B cell (primary cell): Measurements from ENCODE around the gene TTC34. TPM values are rescaled to one million over a fixed set of nuclear protein-coding genes. Genes with fewer than 3 reads are reported as not detected.

Experiments
- ATAC-seq: fragments of 200-7000 bp; cut with Tn5 transposase; one replicate; pipeline ENCODE4 v1.10.0; 2021; ENCODE audit warnings: low read depth, mild to moderate bottlenecking, moderate number of reproducible peaks, moderate library complexity
- CTCF ChIA-PET: fragments of 350-600 bp; sonication (Branson Sonifier 250); formaldehyde crosslinking; loops from one replicate; lab custom pipeline; 2021; ENCODE audit warnings: antibody characterized with exemption, inconsistent platforms; lab: Charles Lee
- POLR2A ChIA-PET: fragments of 350-600 bp; sonication (Branson Sonifier 250); formaldehyde crosslinking; loops from one replicate; lab custom pipeline; 2021; ENCODE audit warnings: antibody characterized with exemption; lab: Charles Lee
- DNase-seq: peaks from one replicate; pipeline ENCODE4 v3.0.0; 2013
- H2AFZ ChIP-seq: 2 replicates; pipeline ENCODE4 v1.6.1; 2012; ENCODE audit warnings: mild to moderate bottlenecking, low read depth, low read length; ENCODE audit not compliant: insufficient read depth, poor library complexity, severe bottlenecking
- H3K27ac ChIP-seq, 2 donors: 1 replicate in 1 of 2; 2 replicates in 1 of 2; pipeline ENCODE4 v1.5.1; 2012 to 2013; ENCODE audit warnings: low read length in 2 of 2, mild to moderate bottlenecking in 2 of 2, moderate library complexity in 1 of 2
- H3K27me3 ChIP-seq, 4 experiments: fragments of 200-600 bp in 1 of 4; sonication (generic) in 1 of 4; replicated peaks in 1 of 4; 1 replicate in 2 of 4; 2 replicates in 2 of 4; pipeline versions ENCODE4 v1.6.1 to v1.7.0; 2013 to 2016; ENCODE audit warnings: low read length in 3 of 4, mild to moderate bottlenecking in 2 of 4, mixed read lengths in 1 of 4, moderate library complexity in 1 of 4; ENCODE audit not compliant: insufficient read depth in 4 of 4, control insufficient read depth in 3 of 4; ENCODE audit errors: control extremely low read depth in 1 of 4
- H3K36me3 ChIP-seq, 2 experiments: replicated peaks in 1 of 2; 1 replicate in 1 of 2; 2 replicates in 1 of 2; pipeline versions ENCODE4 v1.6.1 to v1.7.1; 2013; ENCODE audit warnings: low read length in 1 of 2; ENCODE audit not compliant: insufficient read depth in 2 of 2, control insufficient read depth in 1 of 2; ENCODE audit errors: control extremely low read depth in 1 of 2, extremely low read depth in 1 of 2
- H3K4me1 ChIP-seq, 2 donors: fragments of 200-600 bp in 1 of 2; sonication (generic) in 1 of 2; 1 replicate in 1 of 2; 2 replicates in 1 of 2; pipeline versions ENCODE4 v1.5.1 to v1.6.1; 2013 to 2017; ENCODE audit warnings: low read length in 2 of 2; ENCODE audit not compliant: control insufficient read depth in 2 of 2, insufficient read depth in 2 of 2
- H3K4me2 ChIP-seq: replicated peaks from 2 replicates; pipeline ENCODE3; 2012; ENCODE audit warnings: mild to moderate bottlenecking, low read depth, low read length; ENCODE audit not compliant: poor library complexity, severe bottlenecking
- H3K4me3 ChIP-seq, 5 experiments: fragments of 200-600 bp in 1 of 5; sonication (generic) in 1 of 5; 1 replicate in 3 of 5; 2 replicates in 2 of 5; pipeline versions ENCODE4 v1.5.1 to v1.7.0; 2011 to 2016; ENCODE audit warnings: low read length in 4 of 5, mild to moderate bottlenecking in 4 of 5, low read depth in 2 of 5, control low read depth in 1 of 5, moderate library complexity in 1 of 5; ENCODE audit not compliant: insufficient read depth in 1 of 5; ENCODE audit errors: control extremely low read depth in 1 of 5, extremely low read depth in 1 of 5
- H3K79me2 ChIP-seq: fragments of 200-600 bp; sonication (generic); one replicate; pipeline ENCODE4 v1.6.0; 2016; ENCODE audit warnings: low read length; ENCODE audit not compliant: control insufficient read depth, insufficient read depth
- H3K9ac ChIP-seq: fragments of 200-600 bp; sonication (generic); 2 replicates; pipeline ENCODE4 v1.6.1; 2017; ENCODE audit warnings: mild to moderate bottlenecking, low read length, moderate library complexity
- H3K9me3 ChIP-seq, 3 donors: one replicate each; pipeline versions ENCODE4 v1.6.1 to v1.7.1; 2013; ENCODE audit warnings: low read length in 2 of 3; ENCODE audit not compliant: control insufficient read depth in 2 of 3, insufficient read depth in 1 of 3; ENCODE audit errors: control extremely low read depth in 1 of 3
- H4K20me1 ChIP-seq: 2 replicates; pipeline ENCODE4 v1.6.0; 2012; ENCODE audit warnings: mild to moderate bottlenecking, low read length; ENCODE audit not compliant: insufficient read depth, control insufficient read depth, poor library complexity, severe bottlenecking
- H3K27ac Mint-ChIP-seq: one replicate; pipeline ENCODE4 v1.8.0; 2021; ENCODE audit warnings: mixed read lengths
- H3K27me3 Mint-ChIP-seq: one replicate; pipeline ENCODE4 v1.8.0; 2021; ENCODE audit warnings: mixed read lengths
- H3K4me1 Mint-ChIP-seq: one replicate; pipeline ENCODE4 v1.8.0; 2021; ENCODE audit warnings: mixed read lengths
- H3K4me3 Mint-ChIP-seq: one replicate; pipeline ENCODE4 v1.8.0; 2021; ENCODE audit warnings: mixed read lengths
- H3K9me3 Mint-ChIP-seq: one replicate; pipeline ENCODE4 v1.8.0; 2022; ENCODE audit warnings: mixed read lengths; ENCODE audit not compliant: insufficient read depth
- EZH2 ChIP-seq: IDR thresholded peaks from 2 replicates; pipeline ENCODE4 v1.6.1; 2012; ENCODE audit warnings: borderline replicate concordance, low read depth, mild to moderate bottlenecking, moderate library complexity, low read length; ENCODE audit not compliant: insufficient read depth, poor library complexity, severe bottlenecking
- WGBS: methylation state at CpG from one replicate; pipeline ENCODE4 v1.1.5; 2013; ENCODE audit warnings: missing lambda C conversion rate; ENCODE audit not compliant: insufficient coverage; 5-methylcytosine and 5-hydroxymethylcytosine counted together
- intact Hi-C: fragments of 100-400 bp; cut with micrococcal nuclease; formaldehyde crosslinking; loops from one replicate; pipeline ENCODE4 v1.10.0; 2022
- polyA plus RNA-seq: library from polyadenylated mRNA; depleted of rRNA; stranded (reverse); fragments of >200 nt; gene quantifications from 2 replicates; pipeline ENCODE4 v1.2.3, GENCODE V29; 2012
- total RNA-seq, 2 donors: library from RNA; stranded (reverse); fragments of 120-200 nt in 1 of 2; gene quantifications; 1 replicate in 1 of 2; 2 replicates in 1 of 2; pipeline versions ENCODE4 v1.2.3 to v1.2.4, GENCODE V29; 2013 to 2022
- TF ChIP-seq, protein P1 (sequence below): fragments of 200-600 bp; IDR thresholded peaks from one replicate; pipeline ENCODE4 v1.8.0; 2022; ENCODE audit warnings: antibody characterized with exemption, mild to moderate bottlenecking

Gene TTC34
- total and polyA plus RNA-seq, 2 donors (not counting 1 experiment from before 2014, with no cell fraction given): 2.1 to 8.1 TPM

- H3K9me3 Mint-ChIP-seq: no peaks in the 10 kb centered on the region
These were observed 5.1 kb upstream of the TTC34 start for GRCh38 chr1:2806591-2806990.

GRCh38 chr1:2805801-2806430, 4.4 kb upstream of the TTC34 start:
- Histone ChIP-seq H3K4me3 (no peak overlapping the region), H2AFZ (no peak overlapping the region), H3K79me2 (no peaks in the 10 kb centered on the region), H3K36me3 (no peaks in the 10 kb centered on the region), H3K4me1 (peaks cover 0 to 5% of the 10 kb centered on the region in 2 donors), H3K9me3 (no peaks in the 10 kb centered on the region), H4K20me1 (no peaks in the 10 kb centered on the region), H3K27ac (no peak overlapping the region), H3K4me2 (no peak overlapping the region), H3K9ac (no peak overlapping the region), H3K27me3 (peaks cover 0 to 4% (median 0%) of the 10 kb centered on the region in 4 experiments)
- POLR2A ChIA-PET: no interaction called here
- no peak overlapping the region for H3K4me3 Mint-ChIP-seq
- no peak for TF ChIP-seq EZH2
- TF ChIP-seq, protein P1, sequence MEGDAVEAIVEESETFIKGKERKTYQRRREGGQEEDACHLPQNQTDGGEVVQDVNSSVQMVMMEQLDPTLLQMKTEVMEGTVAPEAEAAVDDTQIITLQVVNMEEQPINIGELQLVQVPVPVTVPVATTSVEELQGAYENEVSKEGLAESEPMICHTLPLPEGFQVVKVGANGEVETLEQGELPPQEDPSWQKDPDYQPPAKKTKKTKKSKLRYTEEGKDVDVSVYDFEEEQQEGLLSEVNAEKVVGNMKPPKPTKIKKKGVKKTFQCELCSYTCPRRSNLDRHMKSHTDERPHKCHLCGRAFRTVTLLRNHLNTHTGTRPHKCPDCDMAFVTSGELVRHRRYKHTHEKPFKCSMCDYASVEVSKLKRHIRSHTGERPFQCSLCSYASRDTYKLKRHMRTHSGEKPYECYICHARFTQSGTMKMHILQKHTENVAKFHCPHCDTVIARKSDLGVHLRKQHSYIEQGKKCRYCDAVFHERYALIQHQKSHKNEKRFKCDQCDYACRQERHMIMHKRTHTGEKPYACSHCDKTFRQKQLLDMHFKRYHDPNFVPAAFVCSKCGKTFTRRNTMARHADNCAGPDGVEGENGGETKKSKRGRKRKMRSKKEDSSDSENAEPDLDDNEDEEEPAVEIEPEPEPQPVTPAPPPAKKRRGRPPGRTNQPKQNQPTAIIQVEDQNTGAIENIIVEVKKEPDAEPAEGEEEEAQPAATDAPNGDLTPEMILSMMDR: no peak
- no peak for DNase-seq
- H3K4me1 Mint-ChIP-seq: no peaks in the 10 kb centered on the region
- intact Hi-C loops: no loop called here
- ATAC-seq: no peak
- no peak overlapping the region for H3K27ac Mint-ChIP-seq
- CTCF ChIA-PET: no interaction called here
- WGBS: 91% methylated on average over 19 of the region's 25 CpGs
- no peaks in the 10 kb centered on the region for H3K9me3 Mint-ChIP-seq
- H3K27me3 Mint-ChIP-seq: no peaks in the 10 kb centered on the region

More at GRCh38 chr1:2806591-2806990, 5.1 kb upstream of the TTC34 start:
- ATAC-seq (no peak), DNase-seq (no peak)
- Histone ChIP-seq H2AFZ (no peak overlapping the region), H3K4me1 (peaks cover 0 to 1% of the 10 kb centered on the region in 2 donors), H3K4me2 (no peak overlapping the region), H3K4me3 (no peak overlapping the region), H3K79me2 (no peaks in the 10 kb centered on the region), H3K27ac (no peak overlapping the region), H3K9me3 (no peaks in the 10 kb centered on the region), H3K9ac (no peak overlapping the region), H3K27me3 (peaks cover 0 to under 1% (median 0%) of the 10 kb centered on the region in 4 experiments), H4K20me1 (no peaks in the 10 kb centered on the region), H3K36me3 (no peaks in the 10 kb centered on the region)
- POLR2A ChIA-PET: no interaction called here
- Mint-ChIP-seq H3K27me3 (no peaks in the 10 kb centered on the region), H3K27ac (no peak overlapping the region), H3K4me1 (no peaks in the 10 kb centered on the region), H3K4me3 (no peak overlapping the region)
- CTCF ChIA-PET: no interaction called here
- TF ChIP-seq EZH2: no peak
- TF ChIP-seq, protein P1: no peak
- WGBS: 81% methylated on average over 10 of the region's 15 CpGs
- intact Hi-C loops: no loop called here
